KMS-11 (cell line): ENCODE data around the gene GAK.

Experiments
- H2AFZ ChIP-seq: fragments of 200-600 bp; sonication (generic); 2 replicates; pipeline ENCODE4 v1.6.1; 2016; ENCODE audit warnings: antibody characterized with exemption, mixed run types, low read depth
- H3K27ac ChIP-seq: fragments of 200-600 bp; sonication (generic); 2 replicates; pipeline ENCODE4 v1.6.1; 2016; ENCODE audit warnings: mild to moderate bottlenecking, mixed run types
- H3K27me3 ChIP-seq: fragments of 200-600 bp; sonication (generic); 2 replicates; pipeline ENCODE4 v1.6.1; 2017; ENCODE audit warnings: mild to moderate bottlenecking, low read depth, mixed run types, moderate library complexity; ENCODE audit not compliant: insufficient read depth
- H3K36me3 ChIP-seq: fragments of 200-600 bp; sonication (generic); 2 replicates; pipeline ENCODE4 v1.6.1; 2017; ENCODE audit warnings: mild to moderate bottlenecking, mixed run types; ENCODE audit not compliant: insufficient read depth
- H3K4me1 ChIP-seq: fragments of 200-600 bp; sonication (generic); 2 replicates; pipeline ENCODE4 v1.6.1; 2016; ENCODE audit warnings: mild to moderate bottlenecking, low read depth, mixed run types; ENCODE audit not compliant: poor library complexity, severe bottlenecking
- H3K4me2 ChIP-seq: fragments of 200-600 bp; sonication (generic); 2 replicates; pipeline ENCODE4 v1.7.0; 2016; ENCODE audit warnings: mild to moderate bottlenecking, mixed run types
- H3K4me3 ChIP-seq: fragments of 200-600 bp; sonication (generic); IDR thresholded peaks from 2 replicates; pipeline ENCODE4 v1.6.1; 2017; ENCODE audit warnings: low read depth, low read length, mixed read lengths; ENCODE audit not compliant: insufficient read depth
- H3K79me2 ChIP-seq: fragments of 200-600 bp; sonication (generic); 2 replicates; pipeline ENCODE4 v1.6.1; 2016; ENCODE audit warnings: low read depth, mixed run types; ENCODE audit not compliant: insufficient read depth
- H3K9ac ChIP-seq: fragments of 200-600 bp; sonication (generic); 2 replicates; pipeline ENCODE4 v1.6.1; 2016; ENCODE audit warnings: mild to moderate bottlenecking, mixed run types
- H4K20me1 ChIP-seq: fragments of 200-600 bp; sonication (generic); 2 replicates; pipeline ENCODE4 v1.6.1; 2016; ENCODE audit warnings: mild to moderate bottlenecking, mixed run types; ENCODE audit not compliant: insufficient read depth
- CTCF ChIP-seq: fragments of 200-600 bp; sonication (generic); conservative IDR thresholded peaks from 2 replicates; pipeline ENCODE4 v1.6.1; 2017; ENCODE audit warnings: low read depth, mild to moderate bottlenecking, antibody characterized with exemption, low read length, moderate library complexity, mixed read lengths

The GAK gene

GRCh38 chr4:856225-856901 is 75.8 kb downstream of the GAK start:
- Histone ChIP-seq H3K36me3 (no peaks in the 10 kb centered on the region), H3K27ac (no peak overlapping the region), H2AFZ (no peak overlapping the region), H3K9ac (no peak overlapping the region), H3K27me3 (no peaks in the 10 kb centered on the region), H3K79me2 (no peaks in the 10 kb centered on the region), H3K4me1 (no peaks in the 10 kb centered on the region), H3K4me2 (no peak overlapping the region), H4K20me1 (no peaks in the 10 kb centered on the region), H3K4me3 (no peak overlapping the region)
- TF ChIP-seq CTCF = no peak

GRCh38 chr4:855880-856224 is 76.3 kb downstream of the GAK start:
- no peak overlapping the region for H2AFZ ChIP-seq
- no peak for TF ChIP-seq CTCF
- no peak overlapping the region for H3K27ac ChIP-seq
- H3K9ac ChIP-seq = no peak overlapping the region
- no peak overlapping the region for H3K4me3 ChIP-seq
- H3K27me3 ChIP-seq = no peaks in the 10 kb centered on the region
- no peaks in the 10 kb centered on the region for H3K36me3 ChIP-seq
- no peaks in the 10 kb centered on the region for H4K20me1 ChIP-seq
- H3K4me1 ChIP-seq = no peaks in the 10 kb centered on the region
- no peaks in the 10 kb centered on the region for H3K79me2 ChIP-seq
- no peak overlapping the region for H3K4me2 ChIP-seq

- Histone ChIP-seq H3K4me3 (no peak overlapping the region), H3K9ac (no peak overlapping the region), H3K79me2 (no peaks in the 10 kb centered on the region), H3K27ac (no peak overlapping the region), H3K36me3 (no peaks in the 10 kb centered on the region), H4K20me1 (no peaks in the 10 kb centered on the region), H3K27me3 (no peaks in the 10 kb centered on the region), H2AFZ (no peak overlapping the region), H3K4me1 (no peaks in the 10 kb centered on the region), H3K4me2 (no peak overlapping the region)
- no peak for TF ChIP-seq CTCF
Observed at GRCh38 chr4:854356-854755, 77.8 kb downstream of the GAK start.

GRCh38 chr4:853416-853781 is 78.7 kb downstream of the GAK start:
- Histone ChIP-seq H3K4me3 (no peak overlapping the region), H3K27me3 (no peaks in the 10 kb centered on the region), H3K4me2 (no peak overlapping the region), H4K20me1 (no peaks in the 10 kb centered on the region), H3K79me2 (no peaks in the 10 kb centered on the region), H2AFZ (no peak overlapping the region), H3K27ac (no peak overlapping the region), H3K9ac (no peak overlapping the region), H3K4me1 (no peaks in the 10 kb centered on the region), H3K36me3 (no peaks in the 10 kb centered on the region)
- TF ChIP-seq CTCF = no peak
